Activated CD8-positive, alpha-beta memory T cell treated with anti-CD3 and anti-CD28 coated beads, Interleukin-2, amount 50 U/mL, for 48 hours (primary cell): ENCODE results near the gene ADCK2.
"Not testable (repeated sequence)": the region's sequence is repeated elsewhere in the genome, so short reads cannot be mapped to it uniquely, and the experiment has no call there.

ENCODE experiments used
- DNase-seq: peaks from one replicate; pipeline ENCODE4 v3.0.0-alpha.2; 2020

The ADCK2 gene

DNA sequence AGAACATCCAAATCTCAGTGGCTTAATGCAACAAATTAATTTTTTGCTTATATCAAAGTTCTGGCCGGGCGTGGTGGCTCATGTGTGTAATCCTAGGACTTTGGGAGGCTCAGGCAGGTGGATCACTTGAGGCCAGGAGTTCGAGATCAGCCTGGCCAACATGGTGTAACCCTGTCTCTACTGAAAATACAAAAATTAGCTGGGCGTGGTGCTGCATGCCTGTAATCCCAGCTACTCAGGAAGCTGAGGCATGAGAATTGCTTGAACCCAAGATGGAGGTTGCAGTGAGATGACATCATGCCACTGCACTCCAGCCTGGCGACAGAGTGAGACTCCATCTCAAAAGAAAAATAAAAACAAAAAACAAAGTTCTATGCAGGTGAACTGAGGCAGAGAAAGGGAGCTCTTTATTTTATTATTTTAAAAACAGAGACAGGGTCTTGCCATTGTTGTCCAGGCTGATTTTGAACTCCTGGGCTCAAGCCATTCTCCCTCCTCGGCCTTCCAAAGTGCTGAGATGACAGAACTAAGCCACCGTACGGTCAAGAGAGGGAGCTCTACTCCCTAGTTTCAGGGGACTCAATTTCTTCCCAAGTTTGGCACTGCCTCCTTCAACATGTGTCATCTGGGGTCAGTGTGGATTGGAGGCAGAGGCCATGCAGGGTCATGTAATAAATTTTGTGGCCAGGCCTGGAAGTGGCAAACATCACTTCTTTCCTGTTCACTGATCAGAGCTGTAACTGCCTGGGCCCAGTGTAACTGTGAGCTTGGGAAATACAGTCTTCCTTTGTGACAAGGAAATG, 2.4 kb downstream of the ADCK2 start:
- DNase-seq: no peak

DNA sequence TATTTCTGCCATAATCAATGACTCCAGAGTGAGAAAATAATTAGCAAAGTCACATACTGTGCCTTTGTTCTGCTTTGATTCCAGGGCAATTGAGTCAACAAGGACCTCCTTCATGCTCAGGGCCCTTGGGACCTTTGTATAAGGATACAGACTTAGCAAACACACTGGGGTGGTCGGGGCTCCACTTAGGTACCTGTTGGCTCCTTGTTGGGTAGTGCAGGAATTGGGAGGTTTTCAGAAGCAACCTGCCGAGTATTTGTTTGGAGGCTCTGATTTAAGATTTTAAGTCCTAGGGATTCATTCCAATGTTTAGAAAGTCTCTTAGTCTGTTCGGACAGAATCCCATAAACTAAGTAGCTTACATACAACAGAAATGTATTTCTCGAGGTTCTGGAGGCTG, 3.0 kb downstream of the ADCK2 start:
- DNase-seq: no peak

DNA sequence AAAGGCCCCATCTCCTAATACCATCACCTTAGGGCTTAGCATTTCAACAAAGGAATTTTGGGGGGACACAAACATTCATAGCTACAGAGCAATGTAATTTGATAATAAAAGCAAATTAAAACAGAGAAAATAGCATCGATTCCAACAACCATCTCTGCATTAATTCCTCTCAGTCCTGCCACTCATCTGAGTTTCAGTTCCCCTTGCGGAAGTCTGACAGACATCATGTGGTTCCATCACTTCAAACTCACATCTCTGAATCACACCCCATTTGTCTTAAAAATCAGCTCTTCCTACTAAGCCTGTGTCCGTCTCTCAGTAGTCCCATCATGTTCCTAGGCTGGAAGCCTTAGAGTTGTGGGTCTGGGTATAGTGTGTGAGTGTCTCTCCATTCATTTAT, 3.6 kb downstream of the ADCK2 start:
- DNase-seq: no peak

DNA sequence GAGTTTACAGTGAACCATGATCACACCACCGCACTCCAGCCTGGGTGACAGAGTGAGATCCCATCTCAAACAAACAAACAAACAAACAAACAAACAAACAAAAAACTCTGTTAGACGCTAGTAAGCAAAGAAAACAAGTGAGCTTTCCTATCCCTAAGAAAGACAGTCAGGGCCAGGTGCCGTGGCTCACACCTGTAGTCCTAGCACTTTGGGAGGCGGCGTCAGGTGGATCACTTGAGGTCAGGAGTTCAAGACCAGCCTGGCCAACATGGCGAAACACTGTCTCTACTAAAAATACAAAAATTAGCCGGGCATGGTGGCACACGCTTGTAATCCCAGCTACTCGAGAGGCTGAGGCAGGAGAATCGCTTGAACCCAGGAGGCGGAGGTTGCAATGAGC, 4.2 kb downstream of the ADCK2 start:
- DNase-seq: not testable (repeated sequence)

DNA sequence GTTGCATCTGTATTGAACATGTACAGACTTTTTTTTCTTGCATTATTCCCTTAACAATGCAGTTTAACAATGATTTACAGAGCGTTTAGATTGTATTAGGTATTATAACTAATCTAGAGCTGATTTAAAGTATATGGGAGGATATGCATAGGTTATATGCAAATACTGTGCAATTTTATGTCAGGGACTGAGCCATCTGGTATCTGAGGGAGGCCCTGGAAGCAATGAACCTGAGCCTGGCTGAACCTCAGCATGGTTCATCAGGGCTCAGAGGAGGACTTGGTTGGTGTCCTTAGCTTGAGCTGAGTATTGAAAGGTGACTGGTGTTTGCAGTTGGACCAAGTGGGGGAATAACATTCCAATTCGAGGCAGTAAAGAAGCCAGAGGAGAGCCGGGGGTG, 4.8 kb downstream of the ADCK2 start:
- no peak for DNase-seq

DNA sequence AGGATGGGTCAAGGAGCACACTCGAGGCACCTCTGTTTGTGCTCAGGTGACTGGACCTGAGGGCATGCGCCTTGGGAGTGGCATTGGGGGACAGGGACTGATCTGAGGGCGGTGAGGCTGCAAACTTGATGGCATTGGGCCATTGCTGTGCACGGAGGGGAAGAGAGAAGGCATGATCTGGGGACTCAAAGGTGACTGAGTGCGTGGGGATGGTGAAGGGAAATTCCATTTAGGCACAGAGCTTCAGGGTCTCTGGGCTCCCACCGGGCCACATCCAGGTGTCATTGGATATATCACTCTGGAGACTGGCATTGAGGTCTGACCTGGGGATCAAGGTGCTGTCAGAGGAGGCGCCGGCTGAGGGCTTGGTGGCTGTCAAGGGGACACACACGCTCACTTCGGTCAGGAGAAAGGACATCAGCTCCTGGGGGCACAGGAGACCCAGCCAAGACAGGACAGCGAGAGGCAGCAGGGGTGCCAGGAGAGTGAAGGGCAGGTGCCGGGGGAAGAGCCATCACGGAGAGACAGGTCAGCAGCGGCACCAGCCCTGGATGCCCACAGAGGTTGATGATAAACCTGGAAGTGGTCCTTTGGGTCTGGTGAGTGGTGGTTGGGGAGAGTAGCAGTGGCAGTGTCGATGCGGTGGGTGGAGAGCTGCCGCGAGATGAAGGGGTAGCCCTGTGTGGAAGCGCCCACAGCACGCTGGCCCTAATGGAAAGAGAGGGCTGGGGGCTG, 5.5 kb downstream of the ADCK2 start:
- DNase-seq: no peak

DNA sequence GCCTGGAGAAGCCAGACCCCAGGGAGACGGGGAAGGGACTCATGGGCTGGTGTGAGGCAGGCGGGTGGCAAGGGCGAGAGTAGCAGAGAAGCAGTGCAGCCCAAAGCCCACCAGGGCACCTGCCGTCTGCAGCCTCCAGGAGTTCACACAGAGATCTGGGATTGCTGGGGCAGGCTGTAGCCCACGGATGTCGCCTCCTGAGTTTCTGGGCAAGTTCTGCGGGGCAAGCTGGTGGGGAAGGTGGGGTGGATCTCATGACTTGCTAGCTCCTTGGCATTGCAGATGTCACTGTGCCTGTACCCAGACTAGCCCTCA, 6.0 kb downstream of the ADCK2 start:
- no peak for DNase-seq

DNA sequence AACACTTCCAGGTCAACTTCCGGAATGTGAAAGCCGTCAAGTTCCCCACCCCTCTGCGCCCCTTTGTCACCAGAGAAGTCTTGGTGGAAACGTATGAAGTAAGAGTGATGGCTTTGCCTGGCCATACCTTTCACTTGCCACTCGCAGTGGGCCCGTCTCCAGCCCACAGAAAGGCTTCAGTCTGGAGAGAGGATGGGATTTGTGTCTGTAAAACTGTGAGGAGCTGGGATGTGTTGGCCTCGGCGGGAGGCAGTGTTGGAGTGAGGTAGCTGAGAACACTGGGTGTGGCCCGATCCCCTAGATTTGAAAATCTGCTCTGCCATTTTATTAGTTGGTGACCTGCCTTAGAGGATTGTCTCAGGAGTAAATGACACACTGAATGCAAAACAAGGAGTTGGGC, 6.4 kb downstream of the ADCK2 start:
- DNase-seq: no peak

DNA sequence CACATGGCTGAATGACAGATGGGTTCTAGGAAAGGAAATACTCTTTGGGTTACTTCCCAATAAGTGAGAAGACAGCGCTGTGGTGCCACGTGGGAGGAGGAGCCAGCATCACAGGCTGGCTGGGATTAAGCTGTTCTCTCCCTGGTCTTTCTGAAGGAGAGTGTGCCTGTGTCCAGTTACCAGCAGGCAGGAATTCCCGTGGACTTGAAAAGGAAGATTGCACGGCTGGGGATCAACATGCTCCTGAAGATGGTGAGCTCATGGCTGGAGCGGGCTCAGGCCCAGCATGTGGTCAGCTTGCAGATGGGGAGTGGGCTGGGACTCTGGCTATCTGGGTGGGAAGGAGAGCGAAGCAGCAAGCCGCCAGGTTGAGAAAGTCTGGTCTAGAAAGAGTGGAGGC, 8.1 kb downstream of the ADCK2 start:
- DNase-seq: no peak

DNA sequence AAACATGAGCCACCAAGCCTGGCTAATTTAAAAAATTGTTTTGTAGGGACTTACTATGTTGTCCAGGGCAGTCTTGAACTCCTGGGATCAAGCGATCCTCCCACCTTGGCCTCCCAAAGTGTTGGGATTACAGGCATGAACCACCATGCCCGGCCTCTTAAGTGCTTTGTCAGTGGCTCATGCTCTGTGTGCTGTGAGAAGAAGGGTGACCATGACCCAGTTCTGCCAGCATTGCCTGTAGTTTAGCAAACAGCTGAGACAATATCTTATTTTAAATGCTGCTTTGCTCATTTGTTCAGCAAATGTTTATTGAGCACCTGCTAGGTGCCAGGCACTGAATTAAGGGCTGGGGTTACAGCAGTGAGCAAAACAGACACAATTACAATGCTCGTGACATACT, 9.0 kb downstream of the ADCK2 start:
- DNase-seq: no peak

DNA sequence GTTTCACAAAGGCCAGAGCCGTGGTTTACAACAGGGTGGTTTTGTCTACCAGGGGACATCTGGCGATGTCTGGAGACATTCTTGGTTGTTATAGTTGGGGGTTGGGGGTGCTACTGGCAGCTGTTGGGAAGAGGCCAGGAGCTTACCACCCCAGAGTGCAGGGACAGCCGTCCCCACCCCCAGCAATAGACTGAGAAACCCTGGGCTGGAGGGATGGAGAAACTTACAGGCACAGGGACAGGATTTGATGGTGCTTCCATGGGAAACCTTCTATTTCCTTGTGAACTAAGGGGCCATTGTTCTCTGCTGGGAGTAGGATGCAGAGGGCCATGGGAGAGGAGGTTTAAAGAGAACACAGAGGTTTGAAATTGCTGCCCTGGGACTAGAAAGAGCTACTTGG, 10.9 kb downstream of the ADCK2 start:
- no peak for DNase-seq

DNA sequence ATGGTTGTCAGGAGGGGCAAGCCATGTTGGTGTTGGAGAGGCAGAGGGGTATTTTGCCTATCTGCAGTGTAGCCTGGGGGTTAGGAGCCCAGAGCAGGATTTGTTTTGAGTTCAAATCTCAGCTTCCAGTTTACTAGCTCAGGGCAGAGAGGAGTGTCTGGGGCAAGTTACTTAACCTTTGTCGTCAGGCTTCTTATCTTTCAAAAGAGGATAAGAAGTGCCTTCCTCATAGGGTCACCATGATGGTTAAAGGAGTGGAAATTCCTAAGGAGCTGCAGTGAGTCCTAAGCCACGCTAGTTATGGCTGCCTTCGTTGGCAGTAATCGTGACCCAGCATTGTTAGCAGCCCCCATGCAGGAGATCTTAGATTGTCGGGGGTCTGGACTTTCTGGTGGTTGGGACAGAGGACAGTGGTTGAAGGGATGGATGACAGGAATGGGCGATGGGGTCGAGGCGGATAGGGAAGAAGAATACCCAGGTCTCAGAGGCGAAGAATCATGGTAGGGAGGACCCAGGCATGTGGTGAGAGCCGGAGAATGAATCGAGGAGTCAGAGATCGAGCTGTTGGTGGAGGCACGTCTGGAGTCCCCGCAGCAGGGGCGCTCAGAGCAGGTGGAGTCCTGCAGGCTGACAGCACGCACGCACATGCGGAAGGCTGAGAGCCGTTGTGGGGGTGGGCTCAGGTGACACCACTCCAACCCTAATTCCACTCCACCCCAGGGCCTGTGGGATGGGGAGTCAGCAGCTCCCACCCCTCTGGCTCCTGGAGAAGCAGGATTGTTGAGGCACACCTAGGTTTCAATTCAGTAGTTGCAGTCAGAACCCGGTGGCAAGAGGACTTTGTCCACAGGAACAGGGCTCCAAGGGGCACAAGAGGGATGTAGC, 11.6 kb downstream of the ADCK2 start:
- DNase-seq: no peak

DNA sequence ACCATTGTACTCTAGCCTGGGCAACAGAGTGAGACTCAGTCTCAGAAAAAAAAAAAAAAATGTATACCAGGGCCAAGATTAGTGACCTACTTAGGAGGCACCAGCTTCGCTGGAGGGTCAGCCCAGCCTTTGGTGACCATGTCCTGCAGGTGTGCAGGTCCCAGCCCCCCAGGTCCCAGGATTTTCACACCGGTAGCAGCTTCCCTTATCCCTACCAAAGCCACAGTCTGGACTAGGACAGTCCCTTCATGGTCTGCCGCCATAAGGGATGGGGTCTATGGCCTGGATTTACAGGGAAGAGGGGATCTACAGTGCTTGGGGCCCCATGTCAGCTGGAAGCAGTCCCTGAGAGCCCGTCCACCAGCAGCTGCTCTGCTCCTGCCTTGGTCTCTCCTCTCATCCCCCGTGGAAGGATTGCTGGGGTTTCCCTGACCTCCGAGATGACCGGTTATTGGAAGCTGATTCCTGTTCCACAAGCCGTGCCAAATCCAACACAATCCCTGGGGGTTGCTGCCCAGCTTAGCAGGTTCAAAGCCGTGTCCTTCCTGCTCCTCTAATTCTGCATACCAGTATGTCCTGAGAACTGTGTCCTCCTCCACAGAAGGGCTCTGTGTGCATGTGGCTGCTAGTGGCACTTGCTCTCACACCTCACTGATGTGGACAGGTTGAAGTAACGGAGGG, 12.8 kb downstream of the ADCK2 start:
- DNase-seq: no peak

DNA sequence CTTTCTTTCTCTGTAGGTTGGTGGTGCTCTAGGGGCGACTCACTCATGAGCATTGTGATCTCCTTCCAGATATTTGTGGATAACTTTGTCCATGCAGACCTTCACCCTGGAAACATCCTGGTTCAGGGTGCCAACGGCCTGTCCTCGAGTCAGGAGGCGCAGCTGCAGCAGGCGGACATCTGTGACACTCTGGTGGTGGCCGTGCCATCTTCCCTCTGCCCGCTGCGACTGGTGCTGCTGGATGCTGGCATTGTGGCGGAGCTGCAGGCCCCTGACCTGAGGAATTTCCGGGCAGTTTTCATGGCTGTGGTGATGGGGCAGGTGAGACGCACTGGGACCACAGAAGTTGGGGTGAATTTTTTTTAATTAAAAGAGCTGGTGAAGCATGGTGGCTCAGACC, 14.2 kb downstream of the ADCK2 start:
- no peak for DNase-seq

DNA sequence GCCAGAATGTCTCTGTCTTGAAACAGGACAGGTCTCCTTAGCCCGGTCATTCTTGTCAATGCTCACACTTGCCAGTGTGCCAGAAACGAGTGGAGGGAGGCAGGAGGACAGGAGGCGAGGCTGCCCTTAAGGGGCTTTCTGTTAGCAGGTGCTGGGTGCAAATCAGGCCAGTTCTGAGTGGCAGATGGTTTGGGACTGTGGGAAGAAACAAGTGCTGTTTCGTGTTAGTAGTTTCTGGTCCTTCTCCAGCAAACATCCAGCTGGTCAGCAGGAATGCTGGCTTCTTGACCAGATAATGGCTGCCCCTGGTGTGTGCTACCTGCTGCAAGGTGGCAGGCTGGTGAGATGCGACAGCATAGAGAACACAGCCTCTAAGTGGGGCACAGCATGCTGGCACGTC, 15.6 kb downstream of the ADCK2 start:
- DNase-seq: no peak

DNA sequence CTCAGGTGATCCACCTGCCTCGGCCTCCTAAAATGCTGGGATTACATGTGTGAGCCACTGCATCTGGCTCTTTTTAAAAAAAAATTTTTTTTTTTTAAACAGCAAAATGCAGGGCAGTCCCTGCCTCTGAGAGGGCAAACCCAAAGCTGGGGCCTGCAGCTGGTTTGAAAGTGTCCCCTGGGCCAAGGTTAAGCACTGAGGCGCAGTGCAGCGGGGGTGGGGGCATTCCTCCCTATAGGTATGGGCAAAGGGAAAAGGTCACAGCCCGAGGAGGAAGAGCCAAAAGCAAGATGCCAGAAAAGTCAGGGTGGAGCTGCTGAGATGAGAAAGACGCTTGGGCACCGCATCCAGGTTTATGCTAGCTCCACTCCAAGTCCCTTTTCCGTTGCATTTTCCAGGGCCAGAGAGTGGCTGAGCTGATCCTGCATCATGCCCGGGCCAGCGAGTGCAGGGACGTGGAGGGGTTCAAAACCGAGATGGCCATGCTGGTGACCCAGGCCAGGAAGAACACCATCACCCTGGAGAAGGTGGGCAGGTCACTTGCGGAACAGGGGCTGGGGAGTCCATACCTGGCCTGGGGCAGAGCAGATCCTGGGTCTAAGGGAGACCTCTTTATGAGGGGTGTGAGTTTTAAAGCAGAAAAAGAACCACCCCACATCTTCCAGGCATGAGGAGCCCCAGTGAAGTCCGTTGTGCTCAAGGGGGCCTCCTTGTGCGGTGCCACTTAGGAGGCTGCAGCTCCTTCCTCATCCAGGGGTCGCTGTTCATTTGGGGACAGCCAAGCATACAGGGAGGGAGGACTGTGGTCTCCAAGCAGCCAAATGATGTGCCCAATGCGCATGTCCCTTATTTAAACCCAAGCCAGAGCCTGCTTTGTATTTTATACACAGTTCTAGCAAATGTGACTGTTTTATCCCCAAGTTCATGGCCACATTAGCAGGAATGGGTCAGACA, 16.7 kb downstream of the ADCK2 start:
- no peak for DNase-seq

DNA sequence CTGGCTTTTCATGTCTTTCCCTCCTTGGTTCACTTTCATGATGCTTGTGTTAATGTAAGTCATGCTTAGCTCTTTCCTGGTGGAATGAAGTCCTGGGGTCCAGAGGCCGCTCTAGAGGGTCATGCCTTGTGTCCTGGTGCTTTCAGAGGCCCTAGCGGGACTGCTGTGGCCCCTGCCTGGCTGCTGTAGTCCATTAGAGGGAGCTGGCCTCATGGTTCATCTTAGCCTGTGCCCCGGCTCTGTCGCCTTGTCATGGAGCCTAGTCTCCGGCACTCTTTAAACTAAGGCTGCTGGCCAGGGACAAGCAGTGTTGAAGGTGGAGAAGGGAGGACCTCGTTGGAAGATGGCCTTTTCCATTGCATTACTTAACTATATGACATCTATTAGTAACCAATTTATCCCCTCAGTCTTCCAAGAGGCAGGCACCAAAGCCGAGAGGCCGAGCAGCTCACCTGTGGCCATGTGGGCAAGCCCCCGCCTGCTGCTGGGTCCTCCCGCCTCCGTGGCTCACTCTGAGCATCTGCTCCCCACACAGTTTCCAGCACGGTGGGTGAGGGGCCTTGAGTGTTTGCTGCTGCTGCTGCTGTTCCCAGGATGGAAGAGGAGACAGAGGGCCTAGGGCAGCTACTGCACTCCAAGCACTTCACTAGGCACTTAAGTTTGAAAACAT, 18.8 kb downstream of the ADCK2 start:
- DNase-seq: no peak

DNA sequence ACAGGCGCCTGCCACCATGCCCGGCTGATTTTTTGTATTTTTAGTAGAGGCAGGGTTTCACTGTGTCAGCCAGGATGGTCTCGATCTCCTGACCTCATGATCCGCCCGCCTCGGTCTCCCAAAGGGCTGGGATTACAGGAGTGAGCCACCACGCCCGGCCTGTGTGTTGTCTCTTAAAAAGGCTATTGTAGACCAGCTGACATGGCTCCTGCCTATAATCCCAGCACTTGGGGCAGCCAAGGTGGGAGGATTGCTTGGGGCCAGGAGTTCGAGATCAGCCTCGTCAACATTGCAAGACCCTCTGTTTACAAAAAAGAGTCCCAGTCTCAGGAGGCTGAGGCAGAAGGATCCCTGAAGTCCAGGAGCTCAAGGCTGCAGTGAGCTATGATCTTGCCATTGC, 21.1 kb downstream of the ADCK2 start:
- DNase-seq: not testable (repeated sequence)

DNA sequence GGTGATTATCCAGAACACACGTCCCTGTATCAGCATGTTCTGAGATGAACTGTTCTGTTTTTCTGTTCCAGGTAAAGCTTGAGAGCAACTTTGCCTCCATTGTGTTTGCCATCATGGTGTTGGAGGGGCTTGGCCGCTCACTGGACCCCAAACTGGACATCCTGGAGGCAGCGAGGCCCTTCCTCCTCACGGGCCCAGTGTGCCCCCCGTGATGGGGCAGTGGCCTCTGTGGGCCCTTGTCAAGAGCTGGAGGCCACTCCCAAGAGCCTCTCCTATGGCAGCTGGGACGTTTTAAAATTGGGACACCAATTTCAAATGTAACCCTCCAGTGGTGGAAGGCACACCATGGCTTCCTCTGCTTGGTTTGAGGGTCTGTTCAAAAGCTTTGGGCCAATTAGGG, 21.8 kb downstream of the ADCK2 start:
- DNase-seq: no peak

DNA sequence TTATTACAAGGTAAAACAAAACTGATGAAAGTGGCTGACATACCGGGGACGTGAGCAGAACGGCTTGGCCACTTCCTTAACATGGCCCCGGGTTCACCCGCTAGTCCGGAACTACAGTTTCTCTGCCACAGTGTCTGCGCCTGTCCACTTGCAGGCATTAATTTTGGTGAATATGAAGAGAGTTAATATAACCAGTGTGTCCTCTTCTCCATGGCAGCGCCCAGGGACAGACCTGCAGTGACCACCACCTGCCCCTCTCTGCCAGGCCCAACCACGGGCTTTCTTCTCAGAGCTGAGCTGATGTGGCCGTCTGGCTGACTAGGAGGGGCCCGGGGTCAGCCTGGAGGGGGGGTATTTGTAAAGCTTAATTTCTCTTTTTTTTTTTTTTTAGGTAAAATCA, 22.6 kb downstream of the ADCK2 start:
- DNase-seq: no peak

DNA sequence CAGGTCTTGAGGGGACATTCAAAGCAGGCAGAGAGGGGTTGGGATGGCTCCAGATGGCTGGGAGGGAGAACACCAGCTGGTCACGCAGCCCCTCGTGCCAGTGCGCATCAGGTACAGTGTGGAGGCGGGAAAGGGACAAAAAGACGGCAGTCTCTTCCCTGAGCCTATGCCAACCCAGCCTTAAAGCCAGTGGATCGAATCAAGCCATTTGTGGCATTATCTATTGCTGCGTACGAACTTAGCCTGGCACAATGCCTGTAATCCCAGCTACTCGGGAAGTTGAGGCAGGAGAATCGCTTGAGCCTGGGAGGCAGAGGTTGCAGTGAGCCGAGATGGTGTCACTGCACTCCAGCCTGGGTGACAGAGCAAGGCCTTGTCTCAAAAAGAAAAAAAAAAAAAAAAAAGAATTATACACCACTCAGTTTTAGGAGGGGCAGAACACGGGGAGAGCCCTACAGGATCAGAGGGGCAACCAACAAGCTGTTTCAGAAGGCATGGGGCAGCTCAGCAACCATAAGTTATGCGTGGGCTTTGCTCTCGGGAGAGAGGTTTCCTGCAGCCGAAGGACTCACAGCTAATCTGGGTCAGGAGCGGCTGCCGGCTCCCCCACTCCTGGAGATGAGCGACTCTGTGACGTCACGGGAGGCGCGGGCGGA, 23.4 kb downstream of the ADCK2 start:
- peak; percentile 97 for DNase-seq
